HG02610 (cell line): ENCODE data around the gene PPIF.
"Not testable (repeated sequence)": the region's sequence is repeated elsewhere in the genome, so short reads cannot be mapped to it uniquely, and the experiment has no call there.

Source experiments
- ATAC-seq: cut with Tn5 transposase; IDR thresholded peaks from one replicate; pipeline ENCODE4 v1.9.1; 2021; ENCODE audit warnings: mild to moderate bottlenecking, moderate library complexity; ENCODE audit not compliant: unreplicated experiment

Gene PPIF

GRCh38 chr10:79329529-79329928, 17.7 kb upstream of the PPIF start:
- ATAC-seq, result no peak

GRCh38 chr10:79331226-79331625, 16.0 kb upstream of the PPIF start:
- ATAC-seq, result peak; percentile 27

GRCh38 chr10:79331709-79332108, 15.6 kb upstream of the PPIF start:
- ATAC-seq, result peak; percentile 93

- not testable (repeated sequence) for ATAC-seq
These were observed 14.5 kb upstream of the PPIF start for GRCh38 chr10:79332610-79333315.

GRCh38 chr10:79333513-79333912, 13.8 kb upstream of the PPIF start:
- ATAC-seq, result no peak

GRCh38 chr10:79334573-79334972, 12.7 kb upstream of the PPIF start:
- no peak for ATAC-seq

- no peak for ATAC-seq
These were observed 12.2 kb upstream of the PPIF start for GRCh38 chr10:79335094-79335469.

- no peak for ATAC-seq
These were observed 11.6 kb upstream of the PPIF start for GRCh38 chr10:79335470-79336235.

- no peak for ATAC-seq
These were observed 11.0 kb upstream of the PPIF start for GRCh38 chr10:79336276-79336675.

- no peak for ATAC-seq
These were observed 10.5 kb upstream of the PPIF start for GRCh38 chr10:79336739-79337138.

- ATAC-seq, result not testable (repeated sequence)
These were observed 9.3 kb upstream of the PPIF start for GRCh38 chr10:79337783-79338469.

- no peak for ATAC-seq
These were observed 8.0 kb upstream of the PPIF start for GRCh38 chr10:79339266-79339665.

- ATAC-seq, result no peak
These were observed 6.5 kb upstream of the PPIF start for GRCh38 chr10:79340646-79341244.

- no peak for ATAC-seq
These were observed 4.9 kb upstream of the PPIF start for GRCh38 chr10:79342295-79342761.

- ATAC-seq, result no peak
These were observed 4.3 kb upstream of the PPIF start for GRCh38 chr10:79342811-79343561.

GRCh38 chr10:79344502-79345195, 2.6 kb upstream of the PPIF start:
- no peak for ATAC-seq

GRCh38 chr10:79345241-79346011, 1.8 kb upstream of the PPIF start:
- no peak for ATAC-seq

GRCh38 chr10:79346012-79346340, 1.3 kb upstream of the PPIF start:
- ATAC-seq, result no peak
